Umbilical cord (tissue), 2 donors: Measurements from ENCODE around the gene ALDH3B1. TPM values are rescaled to one million over a fixed set of nuclear protein-coding genes. Genes with fewer than 3 reads are reported as not detected.

Source experiments
- DNase-seq: peaks from one replicate; pipeline ENCODE4 v3.0.0-alpha.2; 2015; ENCODE audit warnings: low spot score
- total RNA-seq: library from RNA; depleted of rRNA; stranded (reverse); fragments of >200 nt; gene quantifications from one replicate; pipeline ENCODE4 v1.2.3, GENCODE V29; 2014; ENCODE audit warnings: low replicate concordance; ENCODE audit not compliant: insufficient read depth

Gene ALDH3B1
- total RNA-seq, 1 donor from 2014 or later, result 19.0 TPM

- DNase-seq, result no peak
These were observed 21.0 kb downstream of the ALDH3B1 start for GRCh38 chr11:68031144-68031464.

DNA sequence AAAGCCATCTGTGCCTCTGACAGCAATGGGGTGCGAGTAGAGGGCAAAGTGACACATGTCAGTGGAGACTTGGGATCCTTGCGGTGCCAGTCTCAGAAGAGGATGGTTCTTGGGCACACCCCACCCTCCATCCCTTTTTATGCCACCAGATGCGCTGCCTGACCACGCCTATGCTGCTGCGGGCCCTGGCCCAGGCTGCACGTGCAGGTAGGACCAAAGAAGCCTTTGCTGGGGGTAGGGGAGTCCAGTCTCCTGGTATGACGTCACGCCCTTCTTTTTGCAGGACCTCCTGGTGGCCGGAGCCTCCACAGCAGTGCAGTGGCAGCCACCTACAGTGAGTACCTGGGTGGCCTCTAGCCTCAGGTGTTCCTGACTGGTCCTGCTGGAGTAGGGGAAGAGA is 21.9 kb downstream of the ALDH3B1 start:
- no peak for DNase-seq

DNA sequence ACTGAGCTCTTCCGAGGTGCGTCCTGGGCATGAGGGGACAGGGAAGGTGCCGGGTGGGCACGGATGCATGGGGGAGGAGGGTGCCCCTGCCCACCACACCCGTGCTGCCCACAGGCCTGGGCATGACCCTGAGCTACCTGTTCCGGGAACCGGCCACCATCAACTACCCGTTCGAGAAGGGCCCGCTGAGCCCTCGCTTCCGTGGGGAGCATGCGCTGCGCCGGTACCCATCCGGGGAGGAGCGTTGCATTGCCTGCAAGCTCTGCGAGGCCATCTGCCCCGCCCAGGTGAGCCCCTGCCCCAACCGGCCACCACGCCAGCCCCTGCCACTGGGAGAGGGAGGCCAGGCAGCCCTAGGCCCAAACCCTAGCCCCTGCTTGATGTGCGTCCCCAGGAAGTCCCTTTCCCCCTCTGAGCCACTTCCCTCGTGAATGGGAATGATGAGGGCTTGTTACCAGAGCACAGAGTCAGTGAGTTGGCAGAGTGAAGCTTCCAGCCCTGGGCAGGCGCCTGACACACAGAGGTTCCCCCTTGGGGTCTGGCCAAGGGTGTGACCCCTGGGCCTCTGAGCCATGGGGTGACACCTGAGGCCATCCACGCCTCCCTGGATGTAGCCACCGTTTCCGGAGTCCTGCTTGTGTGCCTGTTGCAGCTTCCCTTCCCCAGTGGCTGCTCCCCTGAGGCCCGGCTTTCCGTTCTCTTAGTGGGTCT is 23.0 kb downstream of the ALDH3B1 start:
- no peak for DNase-seq

DNA sequence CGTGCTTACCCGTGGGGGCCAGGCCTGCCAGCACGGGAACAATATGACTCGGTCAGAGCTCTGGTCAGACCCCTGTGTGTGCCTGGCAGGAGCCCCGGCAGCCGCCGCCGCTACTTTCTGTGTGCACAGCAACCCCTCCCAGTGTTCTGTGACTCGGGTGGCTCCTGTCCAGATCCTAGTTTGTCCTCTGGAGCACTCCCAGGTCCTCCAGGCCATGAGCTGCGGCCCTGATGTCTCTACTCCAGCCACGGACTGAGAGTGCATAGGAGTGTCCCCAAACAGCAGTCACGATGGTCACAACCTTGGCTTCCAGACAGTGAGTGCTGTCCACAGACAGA is 23.6 kb downstream of the ALDH3B1 start:
- no peak for DNase-seq

DNA sequence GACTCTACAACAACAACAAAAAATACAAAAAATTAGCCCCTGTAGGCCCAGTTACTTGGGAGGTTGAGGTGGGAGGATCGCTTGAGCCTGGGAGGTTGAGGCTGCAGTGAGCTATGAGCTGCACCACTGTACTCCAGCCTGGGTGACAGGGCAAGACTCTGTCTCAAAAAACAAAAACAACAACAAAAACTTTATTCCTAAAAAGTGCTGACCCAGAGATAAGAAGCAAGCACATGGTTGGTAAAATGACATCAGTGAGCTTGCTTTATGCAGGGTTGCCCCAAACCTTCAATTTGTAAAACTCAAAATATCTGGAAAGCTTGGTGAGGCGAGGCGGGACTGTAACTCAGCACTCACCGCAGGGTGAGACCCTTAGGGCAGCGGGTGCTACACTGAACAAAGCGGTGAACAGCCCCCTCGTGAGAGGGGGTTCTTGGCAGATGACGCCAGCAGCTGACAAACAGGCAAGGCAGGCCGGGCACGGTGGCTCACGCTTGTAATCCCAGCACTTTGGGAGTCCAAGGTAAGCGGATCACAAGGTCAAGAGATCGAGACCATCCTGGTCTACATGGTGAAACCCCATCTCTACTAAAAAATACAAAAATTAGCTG is 25.2 kb downstream of the ALDH3B1 start:
- no peak for DNase-seq

- DNase-seq, result no peak
These were observed 26.1 kb downstream of the ALDH3B1 start for GRCh38 chr11:68036141-68036716.

DNA sequence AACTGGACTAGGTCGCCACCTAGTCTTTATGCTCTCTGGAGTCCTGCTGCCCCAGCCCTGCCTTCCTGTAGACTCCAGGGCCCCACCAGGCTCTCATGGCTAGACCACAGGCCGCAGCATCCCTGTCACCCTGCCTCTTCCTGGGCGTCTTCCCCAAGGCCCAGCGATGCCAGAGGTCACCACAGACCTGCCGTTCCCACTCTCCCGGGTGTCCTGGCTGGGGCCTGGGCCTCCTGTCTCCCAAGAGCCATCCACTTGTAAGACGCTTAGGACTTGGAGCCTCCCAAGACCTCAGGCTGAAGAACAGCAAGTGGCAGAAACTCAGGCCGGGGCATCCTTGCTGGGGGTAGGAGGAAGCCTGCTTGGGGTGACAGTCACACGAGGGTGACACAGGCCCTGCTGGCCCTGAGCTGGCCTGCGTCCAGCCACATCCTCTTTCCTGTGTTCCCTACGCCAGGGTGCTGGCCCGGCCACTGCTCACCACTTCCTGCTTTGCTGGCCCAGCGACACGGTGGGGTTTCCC is 26.7 kb downstream of the ALDH3B1 start:
- no peak for DNase-seq

DNA sequence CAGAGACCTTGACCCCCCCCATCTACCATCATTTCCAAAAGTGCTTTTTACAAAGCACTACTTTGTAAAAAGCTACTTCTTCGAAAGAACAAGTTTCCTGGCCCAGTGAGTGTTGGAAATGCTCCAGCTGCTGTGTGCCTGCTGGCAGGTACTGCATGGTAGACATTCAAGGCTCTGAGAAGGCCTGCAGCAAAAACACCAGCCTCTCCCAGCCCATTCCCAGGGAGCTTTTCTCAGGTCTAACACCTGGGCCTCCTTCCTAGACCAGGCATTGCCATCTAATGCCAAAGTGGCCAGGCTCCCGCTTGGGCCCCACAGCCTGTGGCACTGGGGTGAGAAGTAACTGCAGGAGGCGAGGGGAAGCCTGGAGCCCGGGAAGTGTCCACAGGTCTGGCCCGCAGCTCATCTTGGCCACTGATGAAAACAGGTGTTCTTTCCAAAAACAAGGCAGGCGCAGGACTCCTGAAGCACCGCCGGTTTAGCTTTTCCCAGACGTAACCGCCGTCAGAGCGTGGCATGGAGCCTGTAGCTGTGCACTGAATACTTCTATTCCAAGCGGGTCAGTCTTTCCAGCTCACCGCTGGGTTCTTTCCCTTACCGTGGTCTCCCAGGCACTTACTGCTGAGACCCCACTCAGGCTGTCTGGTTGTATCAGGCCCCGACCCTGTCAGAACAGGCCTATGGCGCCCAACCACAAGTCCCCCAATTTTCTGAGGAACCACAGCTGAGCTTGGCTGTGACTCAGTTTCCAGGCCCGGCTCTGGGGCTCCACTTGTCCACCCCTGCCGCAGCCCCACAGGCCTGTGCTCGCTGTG is 27.5 kb downstream of the ALDH3B1 start:
- no peak for DNase-seq

DNA sequence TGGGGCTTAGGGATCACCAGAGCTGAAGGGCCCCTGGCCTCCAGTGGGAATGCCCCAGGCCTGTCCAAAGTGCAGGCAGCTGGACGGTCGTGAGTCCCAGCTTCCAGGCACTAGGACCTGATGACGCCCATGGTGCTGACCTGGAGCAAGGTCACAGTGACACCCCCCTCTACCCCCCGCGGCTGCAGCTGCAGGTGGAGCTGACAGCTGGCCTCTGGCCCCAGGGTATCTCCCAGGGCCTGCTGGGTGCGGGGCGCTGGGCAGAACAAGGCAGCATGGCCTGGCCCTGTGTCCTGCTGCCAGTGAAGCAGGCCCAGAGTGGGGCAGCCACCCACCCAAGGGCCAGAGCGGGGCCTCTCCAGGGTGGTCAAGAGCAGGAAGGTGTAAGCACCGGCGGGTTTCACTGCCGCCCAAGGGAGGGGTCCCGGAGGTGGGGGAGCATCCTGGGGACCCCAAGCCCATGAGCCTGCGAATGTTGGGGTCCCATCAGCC is 28.1 kb downstream of the ALDH3B1 start:
- no peak for DNase-seq

- DNase-seq, result peak; percentile 94
These were observed 28.8 kb downstream of the ALDH3B1 start, which contains the start of gene TCIRG1 for GRCh38 chr11:68038718-68039525. TCIRG1 (plus strand) TSS chr11:68039025; CDS start chr11:68041272, 2,247 bp downstream.

DNA sequence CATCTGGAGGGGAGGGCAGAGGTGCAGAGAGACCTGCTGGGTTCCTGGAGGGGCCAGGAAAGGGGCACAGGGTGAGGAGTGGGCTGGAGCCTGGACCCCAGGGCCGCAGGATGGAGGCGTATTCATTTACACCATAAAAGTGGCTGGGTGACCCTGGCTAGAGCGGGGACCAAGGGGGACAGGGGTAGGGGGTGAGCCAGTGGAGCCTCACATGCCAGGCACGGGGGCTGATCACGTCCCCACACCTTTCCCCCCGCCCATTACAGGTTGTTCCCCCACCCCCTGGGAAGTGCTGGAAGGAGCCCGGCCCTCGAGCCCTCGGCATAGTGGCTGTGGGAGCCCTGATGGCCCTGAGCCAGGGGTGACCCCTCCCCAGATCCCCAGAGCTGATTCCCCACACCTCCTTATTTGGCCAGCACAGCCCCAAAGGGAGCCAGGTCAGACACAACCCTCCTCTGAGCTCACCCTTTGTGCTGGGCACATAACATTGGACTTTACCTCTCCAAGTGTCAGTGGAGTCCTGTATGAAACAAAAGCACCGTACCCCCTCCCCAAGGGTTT is 29.5 kb downstream of the ALDH3B1 start:
- DNase-seq, result no peak

DNA sequence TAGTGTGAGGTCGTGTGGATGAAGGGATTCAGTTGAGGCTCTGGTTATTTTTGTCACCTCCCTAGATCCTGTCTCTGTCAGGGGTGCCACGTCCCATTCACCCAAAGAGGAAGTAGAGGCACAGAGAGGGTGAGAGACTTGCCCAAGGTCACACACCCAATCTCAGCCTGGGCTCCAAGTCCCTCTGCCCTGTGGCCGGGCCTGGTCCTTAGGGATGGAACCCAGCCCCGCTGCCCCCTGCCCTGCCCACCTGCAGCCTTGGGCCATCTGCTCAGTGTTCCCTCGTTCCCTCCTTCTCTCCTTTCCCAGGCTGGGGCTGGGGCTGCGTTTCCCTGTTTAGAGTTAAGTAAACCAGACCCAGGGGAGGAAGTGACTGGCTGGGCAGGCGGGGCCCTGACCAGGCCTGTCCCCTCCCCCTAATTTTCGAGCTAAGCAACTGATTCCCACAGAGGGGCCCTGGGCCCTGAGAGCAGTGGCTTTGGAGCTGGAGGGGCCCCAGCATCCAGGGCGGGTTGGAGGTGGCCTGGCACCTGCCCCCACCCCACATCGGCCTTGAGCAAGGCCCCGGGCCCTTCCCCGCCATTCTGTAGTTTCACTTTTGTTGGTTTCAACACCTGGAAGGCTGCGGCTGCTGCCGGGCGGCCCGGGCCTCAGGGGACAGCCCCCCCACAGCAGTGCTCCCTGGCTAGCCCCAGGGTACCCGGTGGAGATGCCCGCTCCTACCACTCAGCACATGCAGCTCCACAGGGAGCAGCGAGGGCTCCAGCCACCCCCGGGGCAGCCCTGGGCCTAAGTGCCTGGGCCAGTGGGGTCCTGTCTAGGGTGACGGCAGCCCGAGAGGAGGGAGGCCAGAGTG is 30.2 kb downstream of the ALDH3B1 start:
- DNase-seq, result peak; percentile 92

DNA sequence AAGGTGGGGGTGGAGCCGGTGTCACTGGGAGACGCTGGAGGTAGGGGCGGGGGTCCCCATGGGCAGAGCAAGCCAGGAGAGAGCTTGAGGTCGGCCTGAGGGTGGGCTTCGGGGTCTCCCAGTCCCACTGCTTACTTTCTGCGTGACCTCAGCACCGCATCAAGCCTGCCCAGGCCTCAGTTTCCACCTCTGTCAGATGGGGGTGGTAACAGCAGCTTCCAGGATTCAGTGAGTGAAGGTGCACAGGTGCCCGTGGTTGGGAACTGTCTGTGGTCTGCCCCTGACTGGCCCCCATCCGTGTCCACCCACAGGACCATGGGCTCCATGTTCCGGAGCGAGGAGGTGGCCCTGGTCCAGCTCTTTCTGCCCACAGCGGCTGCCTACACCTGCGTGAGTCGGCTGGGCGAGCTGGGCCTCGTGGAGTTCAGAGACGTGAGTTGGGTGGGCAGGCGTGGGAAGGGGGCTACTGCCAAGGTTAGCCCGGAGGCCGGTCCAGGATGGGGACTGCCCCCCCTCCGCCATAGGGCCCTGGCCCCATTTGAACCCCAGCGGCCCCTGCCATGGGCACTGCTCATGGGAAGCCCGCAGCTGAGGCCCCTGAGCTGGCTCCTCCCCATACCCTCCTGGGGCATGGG is 30.9 kb downstream of the ALDH3B1 start:
- no peak for DNase-seq

DNA sequence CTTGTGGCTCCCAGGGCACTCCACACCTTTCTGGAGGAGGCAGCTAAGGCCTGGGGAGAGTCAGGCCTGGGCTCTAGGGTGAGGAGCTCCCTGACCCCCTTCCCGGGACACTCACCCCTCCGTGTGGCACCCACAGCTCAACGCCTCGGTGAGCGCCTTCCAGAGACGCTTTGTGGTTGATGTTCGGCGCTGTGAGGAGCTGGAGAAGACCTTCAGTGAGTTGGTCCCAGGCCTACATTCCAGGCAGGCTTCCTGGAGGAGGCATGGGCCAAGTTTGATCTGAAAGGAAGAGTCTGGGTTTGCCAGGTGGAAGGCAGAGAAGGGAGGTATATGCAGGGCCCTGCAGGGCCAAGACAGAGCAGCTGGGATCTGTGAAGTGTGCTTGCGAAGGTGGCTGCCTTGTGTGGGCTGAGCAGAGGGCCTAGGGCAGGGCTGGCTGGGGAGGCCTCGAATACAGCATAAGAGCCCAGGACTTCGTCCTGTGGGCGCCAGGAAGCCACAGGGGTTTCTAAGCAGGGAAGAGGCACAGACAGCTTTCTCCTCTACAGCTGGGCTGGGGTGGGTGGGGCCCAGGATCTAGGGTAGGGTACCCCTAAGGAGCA is 31.6 kb downstream of the ALDH3B1 start:
- no peak for DNase-seq

DNA sequence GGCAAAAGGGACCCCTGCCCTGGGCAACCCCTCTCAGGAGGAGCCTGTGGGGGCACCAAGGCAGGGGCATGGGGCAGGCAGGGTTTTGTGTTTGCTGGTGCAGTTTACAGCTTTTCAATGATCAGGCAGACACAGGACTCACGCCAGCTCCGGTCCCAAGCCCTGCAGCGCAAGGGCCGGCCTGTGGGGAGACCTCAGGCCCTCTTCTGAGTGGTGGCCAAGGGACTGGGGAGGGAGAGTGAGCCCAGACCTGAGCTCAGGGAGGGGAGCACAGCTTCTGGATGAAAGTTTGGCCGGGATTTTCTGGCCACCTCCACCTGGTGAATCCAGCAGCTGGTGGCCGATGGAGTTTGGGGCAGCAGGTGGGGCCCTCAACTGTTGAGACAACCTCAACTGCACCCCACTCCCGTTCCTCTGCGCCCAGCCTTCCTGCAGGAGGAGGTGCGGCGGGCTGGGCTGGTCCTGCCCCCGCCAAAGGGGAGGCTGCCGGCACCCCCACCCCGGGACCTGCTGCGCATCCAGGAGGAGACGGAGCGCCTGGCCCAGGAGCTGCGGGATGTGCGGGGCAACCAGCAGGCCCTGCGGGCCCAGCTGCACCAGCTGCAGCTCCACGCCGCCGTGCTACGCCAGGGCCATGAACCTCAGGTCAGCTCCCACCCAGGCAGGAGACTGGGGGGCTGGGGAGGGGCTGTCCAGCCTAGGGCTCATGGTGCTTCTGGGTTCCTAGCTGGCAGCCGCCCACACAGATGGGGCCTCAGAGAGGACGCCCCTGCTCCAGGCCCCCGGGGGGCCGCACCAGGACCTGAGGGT is 32.3 kb downstream of the ALDH3B1 start:
- no peak for DNase-seq

DNA sequence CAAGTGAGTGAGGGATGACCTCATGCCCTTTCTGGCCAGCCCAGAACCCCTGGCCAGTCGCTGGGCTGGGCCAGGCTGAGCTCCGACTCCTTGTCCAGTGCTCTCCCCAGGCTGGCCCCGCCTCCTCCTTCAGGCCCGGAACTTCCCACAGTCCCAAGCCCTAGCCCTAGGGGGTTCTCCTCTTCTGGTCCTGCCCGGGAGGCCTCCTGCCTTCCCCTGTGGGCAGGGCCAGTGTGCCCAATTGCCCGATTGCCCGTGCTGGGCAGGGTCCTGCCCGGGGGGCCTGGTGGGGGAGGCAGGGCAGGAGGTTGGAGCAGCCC is 32.9 kb downstream of the ALDH3B1 start:
- no peak for DNase-seq

- DNase-seq, result peak; percentile 97
These were observed 33.4 kb downstream of the ALDH3B1 start for GRCh38 chr11:68043349-68044144.
